Natural killer cell (primary cell): ENCODE measurements around the gene PTPRK. TPM values are rescaled to one million over a fixed set of nuclear protein-coding genes. Genes with fewer than 3 reads are reported as not detected.
"Not testable (repeated sequence)": the region's sequence is repeated elsewhere in the genome, so short reads cannot be mapped to it uniquely, and the experiment has no call there.

Experiments
- ATAC-seq, 3 donors: fragments of 150-1000 bp in 2 of 3; fragments of 200-7000 bp in 1 of 3; cut with Tn5 transposase; 1 replicate in 1 of 3; 2 replicates in 2 of 3; pipeline ENCODE4 v1.10.0; 2021; ENCODE audit warnings: mild to moderate bottlenecking in 2 of 3, moderate library complexity in 2 of 3
- DNase-seq, 2 donors: peaks; one replicate each; pipeline versions ENCODE4 v3.0.0 to v3.0.0-alpha.2; 2013 to 2021; ENCODE audit warnings: mixed read lengths in 1 of 2
- H3K27ac ChIP-seq: one replicate; pipeline ENCODE4 v1.5.1; 2013; ENCODE audit warnings: mild to moderate bottlenecking, low read length
- H3K27me3 ChIP-seq: one replicate; pipeline ENCODE4 v1.6.1; 2013; ENCODE audit warnings: low read length; ENCODE audit not compliant: control insufficient read depth, insufficient read depth
- H3K36me3 ChIP-seq: one replicate; pipeline ENCODE4 v1.6.1; 2013; ENCODE audit warnings: low read length; ENCODE audit not compliant: control insufficient read depth, insufficient read depth
- H3K4me1 ChIP-seq: one replicate; pipeline ENCODE4 v1.6.1; 2013; ENCODE audit warnings: low read length; ENCODE audit not compliant: control insufficient read depth, insufficient read depth
- H3K4me3 ChIP-seq: one replicate; pipeline ENCODE4 v1.5.1; 2013; ENCODE audit warnings: low read length
- H3K9me3 ChIP-seq: one replicate; pipeline ENCODE4 v1.6.1; 2013; ENCODE audit warnings: low read length; ENCODE audit not compliant: control insufficient read depth, insufficient read depth
- H3K27ac Mint-ChIP-seq, 2 donors: one replicate each; pipeline ENCODE4 v1.8.0; 2022; ENCODE audit warnings: mild to moderate bottlenecking in 2 of 2, mixed read lengths in 2 of 2, moderate library complexity in 1 of 2
- H3K27me3 Mint-ChIP-seq, 2 donors: one replicate each; pipeline ENCODE4 v1.8.0; 2022; ENCODE audit warnings: low read depth in 2 of 2, mixed read lengths in 2 of 2
- H3K36me3 Mint-ChIP-seq: one replicate; pipeline ENCODE4 v1.8.0; 2022; ENCODE audit warnings: mixed read lengths
- H3K4me1 Mint-ChIP-seq, 2 donors: one replicate each; pipeline ENCODE4 v1.8.0; 2022; ENCODE audit warnings: mixed read lengths in 2 of 2
- H3K4me3 Mint-ChIP-seq: one replicate; pipeline ENCODE4 v1.8.0; 2022; ENCODE audit warnings: mild to moderate bottlenecking, moderate library complexity, mixed read lengths
- H3K9me3 Mint-ChIP-seq, 2 donors: one replicate each; pipeline ENCODE4 v1.8.0; 2022; ENCODE audit warnings: mixed read lengths in 2 of 2
- WGBS: methylation state at CpG from one replicate; pipeline ENCODE4 v1.1.7; 2013; ENCODE audit warnings: missing lambda C conversion rate; ENCODE audit not compliant: insufficient coverage; 5-methylcytosine and 5-hydroxymethylcytosine counted together
- intact Hi-C: fragments of 100-400 bp; cut with micrococcal nuclease; formaldehyde crosslinking; loops from one replicate; pipeline ENCODE4 v1.14.2; 2022
- total RNA-seq, 4 donors: library from RNA; stranded (reverse); fragments of 120-200 nt in 1 of 4; gene quantifications; one replicate each; pipeline versions ENCODE4 v1.2.3 to v1.2.4, GENCODE V29; 2013 to 2022
- TF ChIP-seq, protein P1 (sequence below): fragments of 200-600 bp; IDR thresholded peaks from one replicate; pipeline ENCODE4 v1.8.0; 2022; ENCODE audit warnings: antibody characterized with exemption

The PTPRK gene
- total RNA-seq, 3 donors from 2014 or later (not counting 1 experiment from before 2014, with no cell fraction given), result 0.14 to 1.2 (median 0.95) TPM

DNA sequence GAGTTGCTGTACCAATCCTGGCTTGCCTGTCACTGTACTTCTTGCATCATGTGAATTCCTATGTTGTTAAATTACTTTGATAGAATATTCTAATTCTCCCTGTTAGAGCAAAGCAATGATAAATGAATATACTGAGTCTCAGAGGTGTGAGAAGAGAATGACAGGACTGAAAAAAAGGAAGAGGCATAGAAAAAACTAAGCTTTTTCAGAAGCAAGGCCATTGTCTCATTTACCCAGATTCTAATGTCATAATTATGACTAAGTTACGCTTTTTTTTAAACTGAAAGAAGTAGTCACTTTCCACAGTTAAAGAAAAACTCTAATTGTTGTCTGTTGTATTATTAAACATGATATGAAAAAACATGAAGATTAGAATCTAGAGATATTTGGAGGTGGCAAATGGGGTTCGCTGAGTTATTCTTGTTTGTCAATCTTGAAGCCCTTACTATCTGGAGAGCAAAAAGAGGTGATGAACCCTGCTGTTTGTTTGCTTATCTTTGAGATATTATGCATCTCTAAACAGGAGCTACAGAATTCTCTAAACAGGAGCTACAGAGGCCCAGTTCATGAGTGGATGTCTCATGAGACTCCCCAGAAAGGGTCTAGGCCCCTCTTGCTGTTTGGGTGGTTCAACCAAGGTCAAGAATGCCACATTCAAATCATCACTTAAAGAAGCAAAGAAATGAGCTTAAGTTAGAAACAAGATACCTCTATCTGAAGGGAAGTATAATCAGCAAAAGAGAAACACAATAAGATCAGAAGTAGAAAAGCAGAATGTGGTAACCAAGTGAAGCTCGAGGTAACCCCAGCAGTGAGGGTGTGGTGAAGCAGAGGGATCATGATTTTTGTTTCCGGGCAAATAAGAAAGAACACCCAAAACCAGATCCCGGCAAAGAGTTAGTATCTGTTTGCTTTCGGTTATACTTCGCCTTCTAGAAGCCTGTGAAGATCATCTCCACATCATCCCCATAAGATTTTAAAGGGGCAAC lies 586.3 kb downstream of the PTPRK start:
- no peaks in the 10 kb centered on the region for H3K4me1 ChIP-seq
- H3K27ac ChIP-seq, result peak overlapping the region; percentile 66
- Mint-ChIP-seq H3K36me3 (no peaks in the 10 kb centered on the region), H3K27ac (peak overlapping the region; percentile 50 to 76), H3K4me1 (peaks cover 9 to 13% of the 10 kb centered on the region in 2 donors), H3K9me3 (peaks cover 0 to 5% of the 10 kb centered on the region in 2 donors), H3K4me3 (peak overlapping the region; percentile 1), H3K27me3 (no peaks in the 10 kb centered on the region)
- no peaks in the 10 kb centered on the region for H3K36me3 ChIP-seq
- H3K4me3 ChIP-seq, result no peak overlapping the region
- WGBS, result 83% methylated on average over 6 of the region's 7 CpGs
- intact Hi-C loops, result no loop called here
- DNase-seq, result peak in 1 of 2 donors; percentile 78
- peaks cover 6% of the 10 kb centered on the region for H3K9me3 ChIP-seq
- ATAC-seq, result peak in 2 of 3 donors; percentile 30 to 41
- TF ChIP-seq, protein P1, sequence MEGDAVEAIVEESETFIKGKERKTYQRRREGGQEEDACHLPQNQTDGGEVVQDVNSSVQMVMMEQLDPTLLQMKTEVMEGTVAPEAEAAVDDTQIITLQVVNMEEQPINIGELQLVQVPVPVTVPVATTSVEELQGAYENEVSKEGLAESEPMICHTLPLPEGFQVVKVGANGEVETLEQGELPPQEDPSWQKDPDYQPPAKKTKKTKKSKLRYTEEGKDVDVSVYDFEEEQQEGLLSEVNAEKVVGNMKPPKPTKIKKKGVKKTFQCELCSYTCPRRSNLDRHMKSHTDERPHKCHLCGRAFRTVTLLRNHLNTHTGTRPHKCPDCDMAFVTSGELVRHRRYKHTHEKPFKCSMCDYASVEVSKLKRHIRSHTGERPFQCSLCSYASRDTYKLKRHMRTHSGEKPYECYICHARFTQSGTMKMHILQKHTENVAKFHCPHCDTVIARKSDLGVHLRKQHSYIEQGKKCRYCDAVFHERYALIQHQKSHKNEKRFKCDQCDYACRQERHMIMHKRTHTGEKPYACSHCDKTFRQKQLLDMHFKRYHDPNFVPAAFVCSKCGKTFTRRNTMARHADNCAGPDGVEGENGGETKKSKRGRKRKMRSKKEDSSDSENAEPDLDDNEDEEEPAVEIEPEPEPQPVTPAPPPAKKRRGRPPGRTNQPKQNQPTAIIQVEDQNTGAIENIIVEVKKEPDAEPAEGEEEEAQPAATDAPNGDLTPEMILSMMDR, result no peak
- H3K27me3 ChIP-seq, result no peaks in the 10 kb centered on the region

DNA sequence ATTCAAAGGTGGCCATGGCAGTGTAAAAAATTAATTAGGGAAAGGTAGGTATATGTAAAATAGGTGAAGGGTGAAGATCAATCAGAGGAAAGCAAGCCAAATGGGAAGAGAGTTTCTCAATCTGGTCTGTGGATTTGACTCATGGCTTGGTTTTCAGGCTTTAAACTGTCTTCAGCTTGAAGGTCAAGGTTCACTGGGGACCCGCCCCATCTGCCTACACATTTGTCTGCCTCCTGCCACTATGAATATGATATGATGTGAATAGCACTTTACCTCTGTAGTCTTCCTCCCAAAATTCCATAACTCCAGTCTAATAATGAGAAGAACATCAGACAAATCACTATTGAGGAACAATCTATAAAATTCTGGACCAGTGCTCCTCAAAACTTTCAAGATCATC lies 587.3 kb downstream of the PTPRK start:
- H3K27ac ChIP-seq, result no peak overlapping the region
- intact Hi-C loops, result no loop called here
- Mint-ChIP-seq H3K27me3 (peaks cover 0 to 5% of the 10 kb centered on the region in 2 donors), H3K36me3 (no peaks in the 10 kb centered on the region), H3K27ac (no peak overlapping the region), H3K4me1 (peaks cover 0 to 4% of the 10 kb centered on the region in 2 donors), H3K9me3 (peaks cover 0 to 11% of the 10 kb centered on the region in 2 donors), H3K4me3 (no peak overlapping the region)
- DNase-seq (no peak), ATAC-seq (no peak)
- no peaks in the 10 kb centered on the region for H3K4me1 ChIP-seq
- no CpG with 5 or more reads among the region's 1 CpG for WGBS
- H3K27me3 ChIP-seq, result no peaks in the 10 kb centered on the region
- TF ChIP-seq, protein P1, result no peak
- no peaks in the 10 kb centered on the region for H3K36me3 ChIP-seq
- H3K4me3 ChIP-seq, result no peak overlapping the region
- H3K9me3 ChIP-seq, result peaks cover 6% of the 10 kb centered on the region

DNA sequence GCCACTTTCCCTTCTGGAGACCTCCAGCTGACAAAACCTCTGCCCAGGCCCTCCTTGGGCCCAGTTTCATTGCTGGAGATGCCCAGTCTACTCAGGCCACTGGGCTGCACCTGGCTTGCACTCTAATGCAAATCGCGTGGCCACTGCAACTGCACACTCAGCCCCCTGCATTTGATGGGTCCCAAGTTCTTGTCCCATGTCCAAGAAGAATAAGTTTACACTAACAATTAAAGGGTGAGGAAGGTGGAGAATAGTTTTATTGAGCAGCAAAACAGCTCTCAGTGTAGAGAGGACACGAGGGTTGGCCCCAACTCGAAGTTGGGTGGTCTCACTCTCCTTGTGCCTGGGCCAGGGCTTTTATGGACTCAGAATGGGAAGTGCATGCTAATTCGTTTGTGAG lies 587.7 kb downstream of the PTPRK start:
- 87% methylated on average over 5 of the region's 5 CpGs for WGBS
- TF ChIP-seq, protein P1, result no peak

GRCh38 chr6:127926441-127926840 lies 594.0 kb downstream of the PTPRK start:
- H3K27me3 Mint-ChIP-seq, intact Hi-C loops, H3K9me3 Mint-ChIP-seq, H3K36me3 Mint-ChIP-seq, H3K9me3 ChIP-seq, H3K4me1 ChIP-seq, H3K4me3 Mint-ChIP-seq, H3K27ac Mint-ChIP-seq, ATAC-seq, H3K27ac ChIP-seq, H3K36me3 ChIP-seq, H3K4me3 ChIP-seq, DNase-seq, H3K27me3 ChIP-seq: not testable (repeated sequence)
- peaks cover 19 to 26% of the 10 kb centered on the region in 2 donors for H3K4me1 Mint-ChIP-seq
- WGBS, result 96% methylated on average over 9 of the region's 10 CpGs

More for the DNA sequence above, 587.7 kb downstream of the PTPRK start:
- Histone ChIP-seq H3K4me1 (no peaks in the 10 kb centered on the region), H3K27me3 (no peaks in the 10 kb centered on the region), H3K27ac (no peak overlapping the region), H3K9me3 (peaks cover 6% of the 10 kb centered on the region), H3K36me3 (no peaks in the 10 kb centered on the region), H3K4me3 (no peak overlapping the region)
- Mint-ChIP-seq H3K9me3 (peaks cover under 1 to 11% of the 10 kb centered on the region in 2 donors), H3K27me3 (peaks cover 0 to 5% of the 10 kb centered on the region in 2 donors), H3K36me3 (no peaks in the 10 kb centered on the region), H3K4me1 (no peaks in the 10 kb centered on the region), H3K27ac (no peak overlapping the region), H3K4me3 (no peak overlapping the region)
- ATAC-seq (no peak), DNase-seq (no peak)
- intact Hi-C loops, result no loop called here
